ENCODE results near the gene TCF4. TPM values are rescaled to one million over a fixed set of nuclear protein-coding genes. Genes with fewer than 3 reads are reported as not detected.

Gene TCF4
- total and polyA plus RNA-seq, 2 of the 13 experiments (the other 11 are each of a cell fraction or from before 2014, with no cell fraction given): not detected

- H4K20me1 ChIP-seq (ENCODE audit: insufficient read depth, low read length): no peaks in the 10 kb centered on the region
- no peaks in the 10 kb centered on the region for H3K4me1 ChIP-seq (ENCODE audit: insufficient read depth, low read length)
- H3K79me2 ChIP-seq (ENCODE audit: insufficient read depth, low read length): no peaks in the 10 kb centered on the region
- H3K9ac ChIP-seq (ENCODE audit: insufficient read depth, low read depth, low read length): no peak overlapping the region
- H3K4me3 ChIP-seq (replicated peaks in 1 of 3; ENCODE audit: insufficient read depth in 1 of 3, low read depth in 2 of 3, low read length in 3 of 3): no peak overlapping the region
- ATAC-seq (no peak), DNase-seq (ENCODE audit: low spot score) (no peak), FAIRE-seq (no peak)
- no peak overlapping the region for H2AFZ ChIP-seq (ENCODE audit: low read length)
- intact Hi-C loops (cut with micrococcal nuclease; ENCODE audit: unreplicated experiment): no loop called here
- WGBS (ENCODE audit: low lambda C conversion rate): 59% methylated on average over 5 of the region's 5 CpGs
- TF ChIP-seq NFATC3 (CRISPR knock-in tag; IDR thresholded peaks at IDR 0.05): no peak
- H3K9me3 ChIP-seq (ENCODE audit: low read length): no peaks in the 10 kb centered on the region
- H3K36me3 ChIP-seq (replicated peaks in 1 of 2; ENCODE audit: control insufficient read depth in 1 of 2, insufficient read depth in 2 of 2, low read length in 2 of 2): no peaks in the 10 kb centered on the region
- no peaks in the 10 kb centered on the region for H3K27me3 ChIP-seq (ENCODE audit: control insufficient read depth in 1 of 2, insufficient read depth in 2 of 2, low read length in 2 of 2)
- ChIA-PET POLR2A (no interaction called here), CTCF (ENCODE audit: low intra/inter-chr PET ratio, low total read pairs) (no interaction called here)
- no peak overlapping the region for H3K4me2 ChIP-seq (ENCODE audit: low read depth, low read length)
- no TSS peak for BruUV-seq (replicated peaks)
- in situ Hi-C loops (cut with HindIII; ENCODE audit: extremely low pct_ligation_motif_present, low pct_unique_long_range_greater_than_20kb): no loop called here
- H3K27ac ChIP-seq (ENCODE audit: extremely low read length, insufficient read depth, low read length): no peak overlapping the region
Measured at GRCh38 chr18:55530166-55530565, 57.8 kb downstream of the TCF4 start.

GRCh38 chr18:55529581-55529980 is 58.4 kb downstream of the TCF4 start:
- no peak for ATAC-seq
- H3K79me2 ChIP-seq (ENCODE audit: insufficient read depth, low read length): no peaks in the 10 kb centered on the region

More at GRCh38 chr18:55529581-55529980, 58.4 kb downstream of the TCF4 start:
- no peak for DNase-seq (ENCODE audit: low spot score)
- no peaks in the 10 kb centered on the region for H3K9me3 ChIP-seq (ENCODE audit: low read length)
- H3K27me3 ChIP-seq (ENCODE audit: control insufficient read depth in 1 of 2, insufficient read depth in 2 of 2, low read length in 2 of 2): no peaks in the 10 kb centered on the region
- FAIRE-seq: no peak
- H3K4me1 ChIP-seq (ENCODE audit: insufficient read depth, low read length): no peaks in the 10 kb centered on the region
- BruUV-seq (replicated peaks): no TSS peak
- no peak overlapping the region for H3K27ac ChIP-seq (ENCODE audit: extremely low read length, insufficient read depth, low read length)
- 20% methylated on average over 4 of the region's 4 CpGs for WGBS (ENCODE audit: low lambda C conversion rate)
- no peak overlapping the region for H2AFZ ChIP-seq (ENCODE audit: low read length)
- TF ChIP-seq BCL3 (CRISPR knock-in tag; IDR thresholded peaks at IDR 0.05) (no peak), ZNF253 (CRISPR knock-in tag; IDR thresholded peaks at IDR 0.05; ENCODE audit: borderline replicate concordance) (no peak), ZNF775 (CRISPR knock-in tag; IDR thresholded peaks at IDR 0.05; ENCODE audit: borderline replicate concordance) (no peak), ZNF251 (CRISPR knock-in tag; IDR thresholded peaks at IDR 0.05) (no peak), IRF2 (CRISPR knock-in tag; IDR thresholded peaks at IDR 0.05) (no peak), ZNF777 (CRISPR knock-in tag; IDR thresholded peaks at IDR 0.05) (no peak), ATF7 (IDR thresholded peaks at IDR 0.05) (no peak), ATF7 (CRISPR knock-in tag; IDR thresholded peaks at IDR 0.05) (no peak), ZBTB21 (CRISPR knock-in tag; IDR thresholded peaks at IDR 0.05) (no peak), ZEB1 (IDR thresholded peaks at IDR 0.05; ENCODE audit: insufficient replicate concordance, low read depth) (no peak)
- TF ChIP-seq, protein P1, sequence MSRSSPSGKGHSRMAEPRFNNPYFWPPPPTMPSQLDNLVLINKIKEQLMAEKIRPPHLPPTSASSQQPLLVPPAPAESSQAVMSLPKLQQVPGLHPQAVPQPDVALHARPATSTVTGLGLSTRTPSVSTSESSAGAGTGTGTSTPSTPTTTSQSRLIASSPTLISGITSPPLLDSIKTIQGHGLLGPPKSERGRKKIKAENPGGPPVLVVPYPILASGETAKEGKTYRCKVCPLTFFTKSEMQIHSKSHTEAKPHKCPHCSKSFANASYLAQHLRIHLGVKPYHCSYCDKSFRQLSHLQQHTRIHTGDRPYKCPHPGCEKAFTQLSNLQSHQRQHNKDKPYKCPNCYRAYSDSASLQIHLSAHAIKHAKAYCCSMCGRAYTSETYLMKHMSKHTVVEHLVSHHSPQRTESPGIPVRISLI (CRISPR knock-in tag; IDR thresholded peaks at IDR 0.05; ENCODE audit: borderline replicate concordance): no peak
- TF ChIP-seq, protein P2, sequence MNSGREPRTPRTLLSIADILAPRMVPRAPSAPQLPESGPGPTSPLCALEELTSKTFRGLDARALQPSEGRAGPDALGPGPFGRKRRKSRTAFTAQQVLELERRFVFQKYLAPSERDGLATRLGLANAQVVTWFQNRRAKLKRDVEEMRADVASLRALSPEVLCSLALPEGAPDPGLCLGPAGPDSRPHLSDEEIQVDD (CRISPR knock-in tag; IDR thresholded peaks at IDR 0.05; ENCODE audit: borderline replicate concordance): no peak
- TF ChIP-seq, protein P3, sequence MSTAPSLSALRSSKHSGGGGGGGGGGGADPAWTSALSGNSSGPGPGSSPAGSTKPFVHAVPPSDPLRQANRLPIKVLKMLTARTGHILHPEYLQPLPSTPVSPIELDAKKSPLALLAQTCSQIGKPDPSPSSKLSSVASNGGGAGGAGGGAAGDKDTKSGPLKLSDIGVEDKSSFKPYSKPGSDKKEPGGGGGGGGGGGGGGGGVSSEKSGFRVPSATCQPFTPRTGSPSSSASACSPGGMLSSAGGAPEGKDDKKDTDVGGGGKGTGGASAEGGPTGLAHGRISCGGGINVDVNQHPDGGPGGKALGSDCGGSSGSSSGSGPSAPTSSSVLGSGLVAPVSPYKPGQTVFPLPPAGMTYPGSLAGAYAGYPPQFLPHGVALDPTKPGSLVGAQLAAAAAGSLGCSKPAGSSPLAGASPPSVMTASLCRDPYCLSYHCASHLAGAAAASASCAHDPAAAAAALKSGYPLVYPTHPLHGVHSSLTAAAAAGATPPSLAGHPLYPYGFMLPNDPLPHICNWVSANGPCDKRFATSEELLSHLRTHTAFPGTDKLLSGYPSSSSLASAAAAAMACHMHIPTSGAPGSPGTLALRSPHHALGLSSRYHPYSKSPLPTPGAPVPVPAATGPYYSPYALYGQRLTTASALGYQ (CRISPR knock-in tag; IDR thresholded peaks at IDR 0.05): no peak
- in situ Hi-C loops (cut with HindIII; ENCODE audit: extremely low pct_ligation_motif_present, low pct_unique_long_range_greater_than_20kb): no loop called here
- H4K20me1 ChIP-seq (ENCODE audit: insufficient read depth, low read length): no peaks in the 10 kb centered on the region
- no peak overlapping the region for H3K4me3 ChIP-seq (replicated peaks in 1 of 3; ENCODE audit: insufficient read depth in 1 of 3, low read depth in 2 of 3, low read length in 3 of 3)
- H3K4me2 ChIP-seq (ENCODE audit: low read depth, low read length): no peak overlapping the region
- ChIA-PET POLR2A (no interaction called here), CTCF (ENCODE audit: low intra/inter-chr PET ratio, low total read pairs) (no interaction called here)
- H3K36me3 ChIP-seq (replicated peaks in 1 of 2; ENCODE audit: control insufficient read depth in 1 of 2, insufficient read depth in 2 of 2, low read length in 2 of 2): no peaks in the 10 kb centered on the region
- intact Hi-C loops (cut with micrococcal nuclease; ENCODE audit: unreplicated experiment): no loop called here
- no peak overlapping the region for H3K9ac ChIP-seq (ENCODE audit: insufficient read depth, low read depth, low read length)

Measured in HepG2 (cell line).